ENCODE results near the gene DAB2IP. TPM values are rescaled to one million over a fixed set of nuclear protein-coding genes. Genes with fewer than 3 reads are reported as not detected.

DAB2IP gene
- total RNA-seq, 1 experiment from 2014 or later: 31.0 TPM

DNA sequence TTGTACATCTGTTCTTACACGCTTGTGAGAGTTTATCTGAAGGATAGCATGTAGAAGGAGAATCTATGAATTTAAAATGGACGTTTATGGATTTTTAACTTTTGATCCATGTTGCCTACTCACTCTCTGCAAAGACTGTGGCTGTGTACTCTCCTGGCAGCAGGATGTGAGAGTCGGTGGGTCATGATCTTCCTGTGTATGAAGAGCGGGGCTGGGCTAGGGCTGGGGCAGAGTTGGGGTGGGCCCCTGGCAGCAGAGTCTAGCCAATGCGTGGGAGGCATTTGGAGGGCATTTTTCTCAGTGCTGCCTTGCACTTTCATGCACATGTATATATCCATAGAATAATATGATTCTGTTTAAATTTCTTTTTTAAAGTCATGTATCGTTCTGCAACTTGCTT, 24.0 kb upstream of the DAB2IP start:
- POLR2A ChIA-PET: no interaction called here
- H3K27me3 ChIP-seq (ENCODE audit: insufficient read depth, low read length): no peaks in the 10 kb centered on the region
- H3K4me3 ChIP-seq (replicated peaks in 1 of 2; ENCODE audit: low read depth in 1 of 2, low read length in 2 of 2): no peak overlapping the region
- H3K4me1 ChIP-seq (ENCODE audit: control insufficient read depth in 1 of 2, insufficient read depth in 2 of 2, low read length in 2 of 2): no peaks in the 10 kb centered on the region
- no peak overlapping the region for H3K9ac ChIP-seq (ENCODE audit: low read length)
- H3K79me2 ChIP-seq (ENCODE audit: insufficient read depth, low read length): no peaks in the 10 kb centered on the region; the same call in 1 of the 2 replicates
- RAD21 ChIA-PET (ENCODE audit: low non-redundant PET in 1 of 2, low total read pairs in 2 of 2, uncharacterized antibody in 2 of 2, unreplicated experiment in 2 of 2): no interaction called here
- ATAC-seq (no peak), DNase-seq (ENCODE audit: low read depth, low spot score) (no peak)
- no peak for TF ChIP-seq SRF (IDR thresholded peaks at IDR 0.05; ENCODE audit: low read depth)
- no peak for TF ChIP-seq SP1 (IDR thresholded peaks at IDR 0.05; ENCODE audit: low read depth)
- TF ChIP-seq ZNF274 (IDR thresholded peaks at IDR 0.05; ENCODE audit: low read depth, low read length): no peak
- TF ChIP-seq, protein P1, sequence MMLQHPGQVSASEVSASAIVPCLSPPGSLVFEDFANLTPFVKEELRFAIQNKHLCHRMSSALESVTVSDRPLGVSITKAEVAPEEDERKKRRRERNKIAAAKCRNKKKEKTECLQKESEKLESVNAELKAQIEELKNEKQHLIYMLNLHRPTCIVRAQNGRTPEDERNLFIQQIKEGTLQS (IDR thresholded peaks at IDR 0.05): no peak
- TF ChIP-seq, protein P2, sequence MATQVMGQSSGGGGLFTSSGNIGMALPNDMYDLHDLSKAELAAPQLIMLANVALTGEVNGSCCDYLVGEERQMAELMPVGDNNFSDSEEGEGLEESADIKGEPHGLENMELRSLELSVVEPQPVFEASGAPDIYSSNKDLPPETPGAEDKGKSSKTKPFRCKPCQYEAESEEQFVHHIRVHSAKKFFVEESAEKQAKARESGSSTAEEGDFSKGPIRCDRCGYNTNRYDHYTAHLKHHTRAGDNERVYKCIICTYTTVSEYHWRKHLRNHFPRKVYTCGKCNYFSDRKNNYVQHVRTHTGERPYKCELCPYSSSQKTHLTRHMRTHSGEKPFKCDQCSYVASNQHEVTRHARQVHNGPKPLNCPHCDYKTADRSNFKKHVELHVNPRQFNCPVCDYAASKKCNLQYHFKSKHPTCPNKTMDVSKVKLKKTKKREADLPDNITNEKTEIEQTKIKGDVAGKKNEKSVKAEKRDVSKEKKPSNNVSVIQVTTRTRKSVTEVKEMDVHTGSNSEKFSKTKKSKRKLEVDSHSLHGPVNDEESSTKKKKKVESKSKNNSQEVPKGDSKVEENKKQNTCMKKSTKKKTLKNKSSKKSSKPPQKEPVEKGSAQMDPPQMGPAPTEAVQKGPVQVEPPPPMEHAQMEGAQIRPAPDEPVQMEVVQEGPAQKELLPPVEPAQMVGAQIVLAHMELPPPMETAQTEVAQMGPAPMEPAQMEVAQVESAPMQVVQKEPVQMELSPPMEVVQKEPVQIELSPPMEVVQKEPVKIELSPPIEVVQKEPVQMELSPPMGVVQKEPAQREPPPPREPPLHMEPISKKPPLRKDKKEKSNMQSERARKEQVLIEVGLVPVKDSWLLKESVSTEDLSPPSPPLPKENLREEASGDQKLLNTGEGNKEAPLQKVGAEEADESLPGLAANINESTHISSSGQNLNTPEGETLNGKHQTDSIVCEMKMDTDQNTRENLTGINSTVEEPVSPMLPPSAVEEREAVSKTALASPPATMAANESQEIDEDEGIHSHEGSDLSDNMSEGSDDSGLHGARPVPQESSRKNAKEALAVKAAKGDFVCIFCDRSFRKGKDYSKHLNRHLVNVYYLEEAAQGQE (IDR thresholded peaks at IDR 0.05; ENCODE audit: low read depth): no peak
- no peak for TF ChIP-seq EGR1 (IDR thresholded peaks at IDR 0.05; ENCODE audit: low read depth)
- TF ChIP-seq EZH2phosphoT487 (IDR thresholded peaks at IDR 0.05; ENCODE audit: borderline replicate concordance): no peak
- no peak for TF ChIP-seq MAX (IDR thresholded peaks at IDR 0.05)
- no peak for TF ChIP-seq POLR2A (IDR thresholded peaks at IDR 0.05; ENCODE audit: borderline replicate concordance, extremely low read depth, insufficient read depth, insufficient read length)
- TF ChIP-seq POLR2AphosphoS5 (IDR thresholded peaks at IDR 0.05; ENCODE audit: low read depth, low read length): no peak
- TF ChIP-seq, protein P3, sequence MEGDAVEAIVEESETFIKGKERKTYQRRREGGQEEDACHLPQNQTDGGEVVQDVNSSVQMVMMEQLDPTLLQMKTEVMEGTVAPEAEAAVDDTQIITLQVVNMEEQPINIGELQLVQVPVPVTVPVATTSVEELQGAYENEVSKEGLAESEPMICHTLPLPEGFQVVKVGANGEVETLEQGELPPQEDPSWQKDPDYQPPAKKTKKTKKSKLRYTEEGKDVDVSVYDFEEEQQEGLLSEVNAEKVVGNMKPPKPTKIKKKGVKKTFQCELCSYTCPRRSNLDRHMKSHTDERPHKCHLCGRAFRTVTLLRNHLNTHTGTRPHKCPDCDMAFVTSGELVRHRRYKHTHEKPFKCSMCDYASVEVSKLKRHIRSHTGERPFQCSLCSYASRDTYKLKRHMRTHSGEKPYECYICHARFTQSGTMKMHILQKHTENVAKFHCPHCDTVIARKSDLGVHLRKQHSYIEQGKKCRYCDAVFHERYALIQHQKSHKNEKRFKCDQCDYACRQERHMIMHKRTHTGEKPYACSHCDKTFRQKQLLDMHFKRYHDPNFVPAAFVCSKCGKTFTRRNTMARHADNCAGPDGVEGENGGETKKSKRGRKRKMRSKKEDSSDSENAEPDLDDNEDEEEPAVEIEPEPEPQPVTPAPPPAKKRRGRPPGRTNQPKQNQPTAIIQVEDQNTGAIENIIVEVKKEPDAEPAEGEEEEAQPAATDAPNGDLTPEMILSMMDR (IDR thresholded peaks at IDR 0.05 in 2 of 3, conservative IDR thresholded peaks at IDR 0.05 in 1 of 3; ENCODE audit: borderline replicate concordance in 1 of 3, insufficient read depth in 1 of 3, low read depth in 2 of 3, low read length in 2 of 3): no peak
- TF ChIP-seq SIN3A (IDR thresholded peaks at IDR 0.05; ENCODE audit: low read depth): no peak
- TF ChIP-seq RAD21 (IDR thresholded peaks at IDR 0.05; ENCODE audit: low read depth): no peak
- TF ChIP-seq CBX3 (IDR thresholded peaks at IDR 0.05; ENCODE audit: low read depth): no peak
- no peak for TF ChIP-seq JUND (IDR thresholded peaks at IDR 0.05)
- TF ChIP-seq, protein P4, sequence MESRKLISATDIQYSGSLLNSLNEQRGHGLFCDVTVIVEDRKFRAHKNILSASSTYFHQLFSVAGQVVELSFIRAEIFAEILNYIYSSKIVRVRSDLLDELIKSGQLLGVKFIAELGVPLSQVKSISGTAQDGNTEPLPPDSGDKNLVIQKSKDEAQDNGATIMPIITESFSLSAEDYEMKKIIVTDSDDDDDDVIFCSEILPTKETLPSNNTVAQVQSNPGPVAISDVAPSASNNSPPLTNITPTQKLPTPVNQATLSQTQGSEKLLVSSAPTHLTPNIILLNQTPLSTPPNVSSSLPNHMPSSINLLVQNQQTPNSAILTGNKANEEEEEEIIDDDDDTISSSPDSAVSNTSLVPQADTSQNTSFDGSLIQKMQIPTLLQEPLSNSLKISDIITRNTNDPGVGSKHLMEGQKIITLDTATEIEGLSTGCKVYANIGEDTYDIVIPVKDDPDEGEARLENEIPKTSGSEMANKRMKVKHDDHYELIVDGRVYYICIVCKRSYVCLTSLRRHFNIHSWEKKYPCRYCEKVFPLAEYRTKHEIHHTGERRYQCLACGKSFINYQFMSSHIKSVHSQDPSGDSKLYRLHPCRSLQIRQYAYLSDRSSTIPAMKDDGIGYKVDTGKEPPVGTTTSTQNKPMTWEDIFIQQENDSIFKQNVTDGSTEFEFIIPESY (IDR thresholded peaks at IDR 0.05; ENCODE audit: extremely low read depth, insufficient replicate concordance, low read length): no peak
- no peak for TF ChIP-seq FOSL1 (IDR thresholded peaks at IDR 0.05; ENCODE audit: low read depth)
- H3K9me3 ChIP-seq (ENCODE audit: control insufficient read depth in 1 of 2, insufficient read depth in 1 of 2, low read depth in 1 of 2, low read length in 2 of 2): no peaks in the 10 kb centered on the region
- H3K4me2 ChIP-seq (ENCODE audit: low read length): no peak overlapping the region
- BruUV-seq (replicated peaks): no TSS peak
- intact Hi-C loops (cut with micrococcal nuclease): no loop called here
- H3K9me2 ChIP-seq (ENCODE audit: insufficient read depth): no peaks in the 10 kb centered on the region
- H4K20me1 ChIP-seq (ENCODE audit: insufficient read depth): no peaks in the 10 kb centered on the region
- H3K27ac ChIP-seq (ENCODE audit: low read depth, low read length): no peak overlapping the region
- CTCF ChIA-PET: no interaction called here
- no peaks in the 10 kb centered on the region for H3K36me3 ChIP-seq (ENCODE audit: control insufficient read depth in 1 of 2, insufficient read depth in 2 of 2, low read length in 2 of 2)
- no peak overlapping the region for H2AFZ ChIP-seq (ENCODE audit: low read depth, low read length, poor library complexity, severe bottlenecking)

Measured in HCT116 (cell line).